Right lobe of liver (tissue), 4 donors: ENCODE data around the gene ODAD2.

Experiments
- POLR2A ChIP-seq: fragments of 450-650 bp; IDR thresholded peaks from one replicate; pipeline ENCODE4 v1.6.1; 2017; ENCODE audit warnings: antibody characterized with exemption, mild to moderate bottlenecking
- TF ChIP-seq, protein P1 (sequence below), 4 donors: fragments of 200-600 bp in 3 of 4; fragments of 450-650 bp in 1 of 4; IDR thresholded peaks; one replicate each; pipeline versions ENCODE4 v1.5.1 to v1.8.0; 2016 to 2022; ENCODE audit warnings: antibody characterized with exemption in 4 of 4, mild to moderate bottlenecking in 2 of 4
- donor health status: DM: no; HTN: no; CAD: no.
- donor health status: DM: no; HTN: no; CAD: no.
- donor health status: DM: no; HTN: yes; CAD: no.

GRCh38 chr10:27986821-27987220 is 12.1 kb downstream of the ODAD2 start:
- TF ChIP-seq, protein P1, sequence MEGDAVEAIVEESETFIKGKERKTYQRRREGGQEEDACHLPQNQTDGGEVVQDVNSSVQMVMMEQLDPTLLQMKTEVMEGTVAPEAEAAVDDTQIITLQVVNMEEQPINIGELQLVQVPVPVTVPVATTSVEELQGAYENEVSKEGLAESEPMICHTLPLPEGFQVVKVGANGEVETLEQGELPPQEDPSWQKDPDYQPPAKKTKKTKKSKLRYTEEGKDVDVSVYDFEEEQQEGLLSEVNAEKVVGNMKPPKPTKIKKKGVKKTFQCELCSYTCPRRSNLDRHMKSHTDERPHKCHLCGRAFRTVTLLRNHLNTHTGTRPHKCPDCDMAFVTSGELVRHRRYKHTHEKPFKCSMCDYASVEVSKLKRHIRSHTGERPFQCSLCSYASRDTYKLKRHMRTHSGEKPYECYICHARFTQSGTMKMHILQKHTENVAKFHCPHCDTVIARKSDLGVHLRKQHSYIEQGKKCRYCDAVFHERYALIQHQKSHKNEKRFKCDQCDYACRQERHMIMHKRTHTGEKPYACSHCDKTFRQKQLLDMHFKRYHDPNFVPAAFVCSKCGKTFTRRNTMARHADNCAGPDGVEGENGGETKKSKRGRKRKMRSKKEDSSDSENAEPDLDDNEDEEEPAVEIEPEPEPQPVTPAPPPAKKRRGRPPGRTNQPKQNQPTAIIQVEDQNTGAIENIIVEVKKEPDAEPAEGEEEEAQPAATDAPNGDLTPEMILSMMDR (IDR thresholded peaks at IDR 0.05), result no peak
- no peak for TF ChIP-seq POLR2A
